GM19240 (cell line): Measurements from ENCODE around the gene LRMDA.

Experiments used
- DNase-seq: peaks from one replicate; pipeline ENCODE4 v3.0.0; 2011; ENCODE audit warnings: low spot score; ENCODE audit not compliant: insufficient read length

LRMDA gene

DNA sequence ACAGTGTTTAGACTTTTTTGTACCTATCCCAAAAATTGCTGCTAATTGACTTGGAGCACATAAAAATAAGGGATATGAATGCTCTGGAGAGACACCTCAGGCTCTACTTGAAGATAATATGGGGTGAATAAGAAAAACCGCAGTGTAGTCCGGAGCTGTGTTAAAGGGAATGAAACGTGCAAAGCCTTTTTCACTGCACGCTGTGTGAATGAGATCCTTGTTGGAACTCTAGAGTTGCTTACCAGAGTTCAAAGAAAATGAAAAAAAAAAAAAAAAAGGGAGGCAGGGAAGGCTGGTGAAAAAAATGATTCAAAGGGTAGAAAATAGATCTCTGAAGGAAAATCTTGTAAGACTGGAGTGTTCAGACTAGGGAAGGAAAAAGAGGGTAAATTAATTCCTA lies 226.6 kb downstream of the LRMDA start:
- DNase-seq = no peak

DNA sequence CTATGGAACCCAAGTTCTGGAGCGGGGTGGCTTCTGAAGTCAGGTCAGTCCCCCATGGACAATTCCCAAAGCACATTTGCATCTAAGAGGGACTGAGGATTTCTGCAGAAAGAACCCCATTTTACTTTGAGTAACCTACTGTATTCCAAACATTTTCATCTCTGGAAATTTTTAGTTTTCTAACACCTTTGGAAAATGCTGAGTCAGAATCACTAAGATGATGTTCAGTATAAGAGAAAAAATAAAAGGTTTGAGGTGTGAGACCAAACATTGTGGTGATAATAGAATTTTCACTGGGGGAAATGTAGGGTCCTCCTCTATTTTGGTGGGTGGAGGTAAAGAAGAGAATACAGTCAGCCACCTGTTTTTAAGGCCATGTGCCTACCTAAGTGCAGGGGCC lies 227.1 kb downstream of the LRMDA start:
- no peak for DNase-seq

DNA sequence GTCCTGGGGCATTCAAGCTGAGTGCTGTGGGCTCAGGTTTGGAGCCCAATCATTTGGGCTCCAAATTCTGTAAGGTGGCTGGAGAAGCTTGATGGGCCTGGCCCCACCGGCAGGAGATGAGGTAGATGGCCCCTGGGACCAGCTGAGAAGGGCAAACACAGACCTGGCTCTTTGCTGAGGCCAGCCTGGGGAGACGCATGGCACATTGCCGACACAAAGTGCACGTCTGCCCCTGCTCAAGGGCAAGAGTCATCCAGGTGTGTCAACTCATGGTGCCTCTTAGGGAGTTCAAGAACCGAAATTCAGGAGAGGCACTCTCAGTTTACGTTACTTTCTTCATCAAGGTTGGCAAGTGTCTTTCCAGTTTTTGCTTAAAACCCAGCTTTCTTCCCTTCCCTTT lies 227.5 kb downstream of the LRMDA start:
- no peak for DNase-seq

DNA sequence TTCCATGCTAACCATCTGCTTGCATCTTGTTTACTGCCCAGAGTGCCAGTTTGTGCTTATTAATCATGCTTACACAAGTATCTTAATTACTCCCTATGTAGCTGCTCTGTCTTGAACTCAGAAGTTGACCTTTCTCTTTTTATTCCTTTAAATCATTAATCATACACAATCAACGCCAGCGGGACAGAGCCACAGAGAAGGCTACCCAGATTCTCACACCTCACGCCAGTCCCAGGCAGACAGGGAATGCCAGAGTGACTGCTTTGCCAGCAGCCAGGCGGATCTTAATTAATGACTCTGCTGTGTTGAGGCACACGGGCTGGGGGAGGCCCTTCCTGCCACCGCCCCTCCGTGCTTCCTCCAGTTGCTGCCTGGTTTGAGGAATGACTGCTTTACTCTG lies 229.4 kb downstream of the LRMDA start:
- DNase-seq = no peak

DNA sequence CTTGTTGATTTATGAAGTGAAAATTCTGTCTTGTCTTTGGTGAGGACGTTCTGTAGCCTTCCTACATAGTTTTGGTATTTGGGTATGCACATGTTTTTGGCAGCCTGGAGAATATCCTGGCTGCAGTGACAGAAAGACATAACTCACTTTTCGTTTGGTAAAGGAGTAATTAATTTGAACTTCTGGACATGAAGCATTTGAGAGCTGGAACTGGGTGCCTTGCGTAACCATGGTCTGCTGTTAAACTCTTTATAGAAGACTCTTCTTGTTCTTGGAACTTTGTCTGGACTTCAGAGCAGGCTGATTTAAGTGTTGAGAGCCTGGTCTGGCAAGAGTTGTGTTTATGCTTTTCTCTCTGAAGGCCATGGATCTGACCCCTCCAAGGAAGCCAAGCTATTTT lies 231.3 kb downstream of the LRMDA start:
- no peak for DNase-seq

DNA sequence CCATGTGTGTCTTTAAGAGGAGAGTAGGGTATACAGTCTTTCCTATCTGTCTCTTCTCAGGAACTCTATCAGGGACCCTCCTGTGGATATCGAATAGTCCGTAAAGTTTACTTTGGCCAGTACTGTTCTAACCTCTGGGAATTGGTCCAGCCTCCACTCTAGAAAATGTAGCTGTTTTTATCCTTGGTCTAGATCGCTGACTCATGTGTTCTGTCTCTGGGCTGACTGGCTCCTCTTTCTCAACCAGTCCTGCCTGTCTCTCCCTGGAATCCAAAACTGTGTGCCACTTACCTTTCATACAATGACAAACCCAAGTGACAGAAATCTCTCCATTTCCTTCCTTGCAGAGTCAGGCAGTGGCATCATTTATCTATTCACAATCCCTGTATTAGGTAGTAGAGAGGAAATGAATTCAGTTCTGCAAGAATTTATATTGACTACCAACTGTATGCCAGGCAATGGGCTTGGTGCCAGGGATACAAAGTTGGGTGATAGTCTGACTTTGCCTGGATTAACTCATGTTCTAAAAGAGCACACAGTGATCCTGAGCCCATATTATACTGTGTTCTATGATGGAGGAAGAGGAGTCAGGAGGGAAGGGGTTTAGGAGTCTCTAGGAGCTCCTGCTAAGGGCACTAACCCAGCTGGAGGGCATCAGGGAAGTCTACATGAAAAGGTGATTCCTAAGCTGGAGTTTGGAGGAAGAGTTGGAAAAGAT lies 232.7 kb downstream of the LRMDA start:
- DNase-seq = no peak

DNA sequence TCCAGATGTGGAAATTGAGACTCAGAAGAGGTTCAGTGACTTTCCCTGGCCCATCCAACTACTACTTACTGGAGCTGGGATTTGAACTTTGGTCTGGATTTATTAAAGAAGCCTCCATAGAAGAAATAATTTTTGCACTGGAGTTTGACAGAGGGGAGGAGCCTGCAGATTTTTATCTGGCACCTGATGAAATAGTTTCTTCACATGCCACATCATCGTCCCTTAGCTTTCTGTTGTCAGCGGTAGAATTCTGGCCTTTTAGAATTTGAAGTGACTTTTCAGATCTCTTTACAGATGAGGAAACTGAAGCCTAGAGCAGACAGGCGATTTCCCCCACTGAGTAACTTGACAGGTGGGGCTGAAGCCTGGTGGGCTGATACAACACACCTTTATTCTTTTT lies 233.5 kb downstream of the LRMDA start:
- no peak for DNase-seq

DNA sequence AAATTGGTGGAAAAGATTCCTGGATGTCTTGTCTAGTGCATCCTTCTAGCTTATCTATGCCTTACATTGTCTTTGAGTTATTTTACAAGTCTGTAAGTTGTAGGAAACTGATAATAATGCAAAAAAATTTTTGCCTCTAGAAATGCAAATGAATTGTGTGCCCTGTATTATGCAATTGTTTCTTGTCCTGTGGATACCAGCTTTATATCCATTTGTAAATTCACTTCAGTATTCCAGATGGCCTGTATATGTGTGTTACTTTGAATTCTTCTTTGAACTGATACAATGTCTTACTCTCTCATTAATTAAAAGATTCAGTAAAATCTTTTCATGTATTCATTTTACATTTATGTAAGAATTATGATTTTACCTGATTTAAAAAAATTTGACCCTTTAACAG lies 234.3 kb downstream of the LRMDA start:
- no peak for DNase-seq

DNA sequence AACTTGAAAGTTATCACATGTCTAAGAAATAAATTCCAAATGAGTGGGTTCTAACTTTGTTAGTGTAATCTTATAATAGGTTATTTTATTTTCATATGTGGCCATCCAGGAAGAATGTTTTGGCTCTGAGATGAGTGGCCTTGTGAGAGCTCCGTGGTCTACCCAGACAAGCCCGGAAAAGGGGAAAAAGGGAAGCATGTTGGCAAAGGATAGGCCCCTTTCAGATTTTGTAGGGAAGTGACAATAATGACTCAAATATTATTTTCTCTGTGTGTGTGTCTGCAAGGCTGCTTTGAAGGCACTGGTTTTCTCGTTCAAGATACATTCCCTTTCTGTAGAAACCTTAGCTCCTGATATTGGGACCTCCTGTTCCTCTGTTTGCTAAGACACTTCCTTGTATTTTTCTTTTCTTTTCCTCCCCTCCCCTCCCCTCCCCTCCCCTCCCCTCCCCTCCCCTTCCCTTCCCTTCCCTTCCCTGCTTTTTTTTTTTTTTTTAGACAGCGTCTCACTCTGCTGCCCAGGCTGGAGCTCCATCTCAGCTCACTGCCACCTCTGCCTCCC lies 240.8 kb downstream of the LRMDA start:
- no peak for DNase-seq

DNA sequence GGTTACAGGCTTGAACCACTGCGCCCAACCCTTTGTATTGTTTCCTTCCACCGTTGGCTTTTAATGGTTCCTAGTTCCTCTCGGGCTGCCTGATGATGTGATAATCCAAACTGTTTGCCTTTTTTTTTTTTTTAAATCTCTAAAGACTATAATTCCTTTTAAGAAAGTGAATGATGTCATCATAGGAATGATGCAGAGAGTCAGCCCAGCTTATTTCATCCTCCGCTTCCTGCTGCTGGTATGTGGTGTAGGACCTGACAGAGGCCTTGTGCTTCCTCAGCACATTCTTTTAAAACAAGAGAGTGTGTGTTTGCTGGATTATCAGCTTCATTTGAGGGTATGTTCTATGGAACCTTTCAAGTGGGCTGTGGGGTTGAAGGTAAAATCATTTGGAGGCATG lies 241.4 kb downstream of the LRMDA start:
- no peak for DNase-seq

DNA sequence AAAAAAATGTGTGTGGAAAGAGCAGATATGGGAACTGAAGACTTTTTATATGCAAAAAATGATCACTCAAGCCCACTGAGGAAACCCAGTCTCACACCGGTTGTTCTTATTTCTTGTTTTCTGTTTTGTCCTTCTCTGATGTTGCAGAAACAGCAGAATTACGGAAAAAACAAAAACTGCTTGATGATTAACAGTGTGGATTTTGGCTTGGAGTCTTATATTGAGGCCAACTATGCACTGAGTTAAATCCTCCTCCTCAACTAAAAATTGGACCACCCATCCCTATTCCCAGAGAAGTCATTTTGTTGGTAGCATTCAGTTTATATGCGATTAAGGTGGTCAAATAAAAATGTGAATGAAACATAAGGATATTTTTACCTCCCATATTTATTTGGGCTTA lies 246.1 kb downstream of the LRMDA start:
- DNase-seq = no peak

DNA sequence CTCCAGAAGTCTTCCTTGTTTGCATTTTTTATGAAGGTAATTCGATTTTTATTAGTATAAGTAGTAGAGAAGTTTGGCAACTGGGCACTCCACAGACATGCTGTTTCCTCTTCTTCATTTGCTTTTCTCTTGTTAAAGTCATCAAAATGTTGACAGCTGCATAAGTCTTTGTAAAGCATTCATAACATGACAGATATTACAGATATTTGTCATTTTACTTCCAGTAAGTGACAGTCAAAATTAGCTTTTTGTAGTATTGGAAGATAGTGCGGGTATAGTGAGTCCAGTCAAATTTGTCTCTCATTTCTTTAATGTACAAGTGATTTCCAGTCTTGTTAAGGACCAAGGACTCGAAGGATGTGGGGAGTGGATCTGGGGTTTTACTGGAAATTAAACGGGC lies 247.1 kb downstream of the LRMDA start:
- no peak for DNase-seq

DNA sequence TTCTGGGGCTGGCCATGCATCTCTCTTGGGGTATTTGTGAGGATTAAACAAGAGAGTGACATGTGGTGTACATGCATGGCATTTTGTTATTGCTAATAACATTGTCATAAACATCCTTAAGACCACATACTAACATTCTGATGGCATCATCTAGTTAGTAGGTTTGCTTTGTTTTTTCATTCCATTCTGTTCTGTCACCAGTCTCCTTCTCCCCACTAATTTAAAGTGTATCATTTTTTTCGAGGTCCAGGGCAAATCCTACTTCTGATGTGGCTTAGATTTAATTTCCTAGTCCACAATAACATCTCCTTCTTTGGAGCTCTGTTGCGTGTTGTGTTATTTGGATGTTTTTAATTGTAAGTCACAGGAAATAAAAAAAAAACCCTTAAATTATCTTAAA lies 248.1 kb downstream of the LRMDA start:
- no peak for DNase-seq

DNA sequence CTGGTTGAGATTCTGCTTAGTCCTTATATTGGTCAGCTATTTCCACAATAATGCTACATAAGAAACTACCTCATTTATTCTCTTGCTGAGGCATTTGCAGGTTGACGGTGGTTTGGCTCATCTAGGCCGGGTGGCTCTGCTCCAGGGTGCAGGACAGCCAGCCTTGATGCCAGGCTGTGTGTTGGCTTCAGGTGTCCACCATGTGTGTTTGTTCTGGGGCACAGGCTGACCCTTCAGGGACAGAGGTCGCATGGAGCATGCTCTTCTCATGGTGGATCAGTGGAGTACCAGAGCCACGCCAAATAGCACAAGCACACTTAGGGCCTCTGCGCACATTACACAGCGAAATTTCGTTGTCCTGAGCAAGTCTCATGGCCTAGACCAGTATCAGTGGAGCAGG lies 249.9 kb downstream of the LRMDA start:
- DNase-seq = no peak

DNA sequence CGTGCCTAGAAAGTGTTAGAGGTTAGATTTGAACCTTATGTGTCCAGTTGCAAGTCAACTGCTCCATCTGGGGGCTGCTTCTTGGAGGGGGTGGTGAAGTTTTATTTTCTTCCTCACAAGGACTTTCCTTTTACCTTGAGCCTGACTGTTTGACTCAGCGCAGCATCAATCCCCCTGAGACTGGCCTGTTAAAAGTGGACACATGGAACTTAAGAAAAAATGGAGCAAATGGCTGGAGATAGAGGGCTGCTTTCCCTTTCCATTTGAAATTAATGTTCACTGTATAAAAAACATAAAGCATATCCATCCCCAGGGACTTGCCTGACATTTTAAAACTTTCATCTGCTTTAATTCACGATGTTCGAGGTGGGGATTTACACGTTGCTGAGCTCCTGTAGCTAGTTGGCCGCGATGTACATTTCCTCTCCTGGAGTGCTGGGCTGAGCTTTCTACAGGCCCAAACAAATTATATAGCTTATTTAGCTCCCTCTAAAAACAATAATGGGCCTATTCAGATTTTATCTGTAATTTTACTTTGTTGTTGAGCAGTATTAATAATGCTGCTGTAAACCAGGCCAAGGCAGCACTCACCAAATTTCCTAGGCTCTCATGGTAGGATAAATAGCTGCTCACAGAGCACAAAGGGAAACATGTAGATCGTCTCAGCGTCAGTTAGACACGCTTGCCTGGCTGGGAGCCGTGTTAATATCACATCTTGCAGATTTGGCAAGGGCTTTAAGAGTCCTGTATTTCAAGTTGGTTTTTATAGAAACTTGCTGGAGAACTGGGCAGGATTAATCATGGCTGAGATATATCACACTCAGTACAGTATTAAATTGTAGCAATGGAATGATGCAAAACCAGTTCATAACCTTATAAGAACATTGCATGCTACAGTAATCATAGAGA lies 251.5 kb downstream of the LRMDA start:
- DNase-seq = no peak

DNA sequence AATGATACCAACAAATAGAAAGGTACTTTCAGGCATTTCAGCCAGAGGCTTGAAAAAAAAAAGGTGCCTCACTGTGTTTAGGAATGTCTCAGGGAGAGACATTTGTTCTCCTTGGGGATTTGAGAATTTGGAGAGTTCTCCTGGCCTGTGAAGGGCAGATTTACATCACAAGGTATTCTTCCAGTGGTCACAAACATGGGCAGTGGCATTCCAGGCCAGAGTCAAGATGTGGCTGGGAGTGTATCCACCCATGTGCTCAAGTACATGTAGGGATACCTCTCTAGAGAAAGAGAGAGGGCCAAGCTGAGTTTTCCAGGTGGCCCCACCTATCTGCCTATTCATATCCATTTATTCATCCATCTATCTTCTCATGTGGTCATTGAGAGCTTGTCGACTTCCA lies 253.8 kb downstream of the LRMDA start:
- DNase-seq = no peak

DNA sequence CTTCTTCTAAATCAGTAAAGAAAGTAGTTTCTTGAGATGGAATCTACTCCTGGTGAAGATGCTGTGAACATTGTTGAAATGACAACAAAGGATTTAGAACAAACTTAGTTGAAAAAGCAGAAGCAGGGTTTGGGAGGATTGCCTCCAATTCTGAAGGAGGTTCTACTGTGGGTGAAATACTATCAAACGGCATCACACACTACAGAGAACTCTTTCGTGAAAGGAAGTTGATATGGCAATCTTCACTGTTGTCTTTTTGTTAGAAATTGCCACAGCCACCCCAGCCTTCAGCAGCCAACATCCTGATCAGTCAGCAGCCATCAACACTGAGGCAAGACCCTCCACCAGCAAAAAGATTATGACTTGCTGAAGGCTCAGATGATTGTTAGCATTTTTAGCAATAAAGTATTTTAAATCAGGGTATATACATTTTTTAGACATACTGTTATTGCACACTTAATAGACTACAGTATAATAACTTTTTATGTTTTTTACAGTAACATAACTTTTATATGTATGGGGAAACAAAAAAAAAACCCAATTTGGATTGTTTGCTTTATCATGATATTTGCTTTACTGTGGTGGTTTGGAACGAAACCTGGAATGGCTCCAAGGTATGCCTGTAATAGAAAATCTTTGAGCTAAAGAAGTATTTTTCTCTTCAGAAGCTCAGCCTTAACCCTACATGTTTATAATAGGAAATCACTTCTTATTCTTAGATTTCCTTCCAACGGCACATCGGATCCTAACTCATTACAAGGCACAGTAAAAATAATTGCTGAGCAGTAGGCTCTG lies 257.3 kb downstream of the LRMDA start:
- no peak for DNase-seq

DNA sequence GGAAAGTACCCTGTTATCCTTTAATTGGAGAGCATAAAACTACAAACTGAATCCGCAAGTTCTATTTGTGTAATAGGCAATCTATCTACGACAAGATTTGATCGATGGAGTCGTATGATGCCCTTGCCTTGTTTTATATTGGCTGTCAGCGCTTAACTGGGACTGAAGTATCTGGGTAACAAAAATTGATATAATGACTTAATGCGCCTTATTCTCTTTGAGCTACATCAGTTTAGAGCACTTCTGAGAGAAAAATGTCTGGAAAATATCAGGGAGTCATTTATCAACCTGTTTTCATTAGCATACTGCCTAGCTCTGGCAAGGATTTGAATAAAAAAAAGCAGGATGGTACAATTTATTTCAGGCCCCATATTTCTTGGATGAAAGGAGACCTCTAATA lies 262.1 kb downstream of the LRMDA start:
- DNase-seq = no peak

DNA sequence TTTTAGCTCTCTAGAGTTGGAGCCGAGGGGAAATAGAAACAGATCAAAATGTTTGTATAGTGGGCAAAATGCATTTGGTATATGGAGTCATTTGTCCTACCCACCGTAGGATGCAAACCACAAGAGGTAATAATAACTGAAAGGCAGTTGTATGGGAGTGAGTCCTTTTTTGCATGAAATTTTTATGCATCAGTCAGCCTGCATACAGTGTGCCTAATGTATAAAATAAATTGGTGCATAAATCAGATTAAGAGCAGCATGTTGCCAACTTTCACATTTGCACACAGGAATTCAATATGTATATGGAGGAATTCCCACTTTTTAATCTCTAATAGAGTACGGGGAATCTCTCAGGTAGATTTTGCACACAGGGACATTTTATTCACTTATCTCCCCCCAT lies 262.8 kb downstream of the LRMDA start:
- DNase-seq = no peak

DNA sequence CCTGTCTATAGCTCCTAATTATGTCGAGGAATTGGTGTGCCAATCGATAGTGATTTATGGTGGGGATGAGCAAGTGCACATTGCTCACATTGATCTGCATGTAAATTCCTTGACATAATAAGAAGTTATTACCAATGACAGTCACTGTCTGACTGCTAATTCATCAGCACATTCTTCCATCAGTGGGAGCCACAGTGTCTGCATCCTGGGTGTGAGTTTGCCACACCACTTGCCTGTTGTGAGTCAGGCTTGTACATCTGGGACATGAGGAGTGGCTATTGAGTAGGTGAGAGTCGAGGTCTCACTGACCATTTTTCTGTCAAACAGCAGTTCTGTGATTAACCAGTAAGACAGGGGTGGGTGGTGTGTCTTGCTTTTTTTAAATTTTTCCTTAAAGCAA lies 263.4 kb downstream of the LRMDA start:
- DNase-seq = no peak

DNA sequence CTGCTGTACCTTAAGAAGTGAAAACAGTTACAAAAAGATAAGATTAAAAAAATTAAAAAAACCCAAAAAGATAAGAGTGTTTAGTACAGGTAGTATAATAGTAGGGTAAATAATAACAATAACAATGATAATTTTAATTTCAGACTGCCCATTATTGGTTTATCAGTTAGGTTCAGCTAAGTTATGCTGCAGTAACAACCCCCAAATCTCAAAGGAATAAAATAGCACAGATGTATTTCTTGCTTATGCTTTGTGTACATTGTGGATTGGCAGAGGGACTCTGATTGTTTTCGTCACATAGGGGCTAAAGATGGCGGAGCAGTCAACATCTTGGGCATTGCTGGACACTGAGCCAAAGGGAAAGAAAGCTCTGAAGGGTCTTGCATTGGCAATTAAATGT lies 264.6 kb downstream of the LRMDA start:
- DNase-seq = no peak

DNA sequence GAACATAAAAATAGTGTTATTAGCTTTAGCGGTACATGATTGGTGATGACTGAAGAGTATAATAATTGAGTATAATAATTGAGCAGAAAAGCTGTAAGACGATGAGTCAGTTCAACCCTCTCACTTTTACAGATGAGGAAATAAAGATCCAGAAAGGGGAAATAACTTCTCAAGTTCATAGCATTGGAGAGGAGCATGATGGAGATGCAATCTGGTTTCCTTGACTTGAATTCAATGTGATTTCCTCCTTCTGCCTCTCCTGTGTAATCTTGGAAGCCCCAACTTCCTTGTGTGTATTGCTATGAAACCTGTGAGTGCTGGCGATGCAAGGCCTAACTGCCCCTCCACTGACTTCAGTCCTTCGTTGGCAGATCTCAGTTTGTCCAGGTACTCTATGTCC lies 265.1 kb downstream of the LRMDA start:
- no peak for DNase-seq
